GM21360 (cell line): ENCODE measurements around the gene ANKLE1.

ENCODE experiments used
- ATAC-seq: cut with Tn5 transposase; IDR thresholded peaks from one replicate; pipeline ENCODE4 v1.9.1; 2021; ENCODE audit warnings: mild to moderate bottlenecking, moderate library complexity; ENCODE audit not compliant: unreplicated experiment

Gene ANKLE1

DNA sequence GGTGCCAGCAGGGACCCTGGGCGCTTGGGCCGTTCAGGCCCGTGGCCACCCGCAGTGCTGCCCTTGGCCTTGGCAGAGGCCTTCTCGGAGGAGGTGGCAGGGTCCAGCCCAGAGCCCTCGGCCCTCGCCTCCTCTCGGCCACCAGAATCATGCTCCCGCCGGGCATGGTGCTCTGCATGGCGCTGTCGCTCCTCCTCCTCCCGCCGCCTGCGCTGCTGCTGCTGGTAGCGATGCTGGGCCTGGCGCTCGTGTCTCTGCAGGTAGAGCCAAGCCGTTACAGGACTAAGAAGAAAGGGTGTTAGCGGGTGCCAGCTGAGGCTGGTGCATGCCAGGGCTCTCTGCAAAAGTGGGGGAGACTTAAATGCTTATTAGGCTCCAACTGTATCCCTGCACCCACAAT is 43.4 kb downstream of the ANKLE1 start:
- ATAC-seq, result no peak

- ATAC-seq, result no peak
Measured at GRCh38 chr19:17325881-17326594, 44.3 kb downstream of the ANKLE1 start.

DNA sequence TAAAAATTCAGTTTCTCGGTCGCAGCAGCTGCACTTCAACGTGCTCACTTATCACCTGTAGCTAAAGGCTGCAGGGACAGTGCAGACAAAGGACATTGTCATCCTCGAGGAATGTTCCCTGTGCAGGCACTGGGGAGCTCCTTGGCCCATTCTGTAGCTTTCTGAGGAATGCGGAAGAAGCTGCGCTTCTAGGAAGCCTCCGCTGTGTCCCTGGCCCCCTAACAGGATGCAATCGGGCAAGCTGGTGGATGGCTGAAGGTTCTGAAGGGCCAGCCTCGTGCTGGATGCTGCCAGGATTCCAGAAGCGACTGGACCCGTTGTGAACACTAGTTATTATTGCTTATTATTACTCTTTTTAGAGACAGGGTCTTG is 44.9 kb downstream of the ANKLE1 start:
- no peak for ATAC-seq

DNA sequence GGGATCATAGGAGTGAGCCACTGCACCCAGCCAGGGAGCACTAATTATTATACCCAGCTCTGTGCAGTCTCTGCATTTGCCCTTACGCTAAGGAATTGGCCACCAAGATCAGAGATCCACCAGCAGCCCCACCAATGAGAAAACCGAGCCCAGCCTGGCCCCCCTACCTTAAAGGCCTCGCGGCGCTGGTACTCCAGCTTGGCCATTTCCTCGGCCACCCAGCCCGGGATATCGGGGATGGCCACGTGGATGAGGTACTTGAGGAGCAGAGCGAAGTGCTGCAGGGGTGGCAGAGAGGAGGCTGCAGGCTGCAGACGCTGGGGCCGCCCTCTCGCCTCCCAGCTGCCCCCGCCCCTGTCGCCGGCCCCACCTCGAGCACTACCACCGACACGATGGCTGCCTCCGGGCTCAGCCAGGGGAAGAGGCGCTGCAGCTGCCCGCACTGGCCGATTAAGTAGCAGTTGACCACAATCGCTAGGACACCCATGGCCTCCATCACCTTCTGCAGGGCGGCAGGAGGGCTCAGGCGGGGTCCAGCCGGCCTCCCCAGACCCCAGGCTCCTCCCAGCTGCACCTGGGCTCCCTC is 45.5 kb downstream of the ANKLE1 start:
- ATAC-seq, result no peak

GRCh38 chr19:17327654-17328516 is 46.2 kb downstream of the ANKLE1 start:
- ATAC-seq, result no peak

DNA sequence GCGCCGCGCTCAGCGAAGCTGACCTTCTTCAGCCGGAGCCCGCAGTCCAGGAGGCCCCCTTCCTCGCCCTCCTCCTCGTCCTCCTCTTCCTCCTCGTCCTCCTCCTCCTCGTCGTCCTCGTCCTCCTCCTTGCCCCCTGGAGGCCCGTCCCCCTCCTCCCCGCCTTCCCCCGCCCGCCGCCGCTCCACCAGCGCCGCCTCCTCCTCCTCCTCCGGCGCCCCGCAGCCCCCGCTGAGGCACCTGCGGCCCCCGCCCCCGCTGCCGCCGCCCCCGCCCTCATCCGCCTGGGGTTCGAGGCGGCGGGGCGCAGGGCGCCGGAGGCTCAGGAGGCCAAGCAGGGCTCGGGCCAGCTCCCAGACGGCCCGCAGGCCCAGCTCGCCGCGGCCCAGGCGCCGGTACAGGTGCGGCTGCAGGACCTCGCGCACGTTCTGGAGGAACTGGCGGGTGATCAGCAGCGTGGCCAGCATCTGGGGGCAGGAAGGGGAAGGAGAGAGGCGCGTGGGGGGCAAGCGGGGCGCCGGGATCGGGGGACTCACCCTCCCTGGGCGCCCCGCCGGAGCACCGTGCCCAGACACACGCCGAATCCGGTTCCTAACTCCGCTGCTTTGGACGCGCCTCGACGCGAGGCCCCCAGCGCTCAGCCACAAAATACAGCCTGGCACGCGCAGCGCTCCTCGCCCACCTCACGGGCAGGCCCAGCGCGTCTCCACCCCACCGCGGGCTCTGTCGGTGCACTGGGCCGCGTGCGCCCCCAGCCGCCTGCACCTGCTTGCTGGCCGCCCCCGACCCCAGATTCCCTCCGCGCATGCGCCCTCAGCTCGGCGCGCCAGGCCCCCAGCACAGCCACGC is 47.0 kb downstream of the ANKLE1 start:
- ATAC-seq, result no peak

DNA sequence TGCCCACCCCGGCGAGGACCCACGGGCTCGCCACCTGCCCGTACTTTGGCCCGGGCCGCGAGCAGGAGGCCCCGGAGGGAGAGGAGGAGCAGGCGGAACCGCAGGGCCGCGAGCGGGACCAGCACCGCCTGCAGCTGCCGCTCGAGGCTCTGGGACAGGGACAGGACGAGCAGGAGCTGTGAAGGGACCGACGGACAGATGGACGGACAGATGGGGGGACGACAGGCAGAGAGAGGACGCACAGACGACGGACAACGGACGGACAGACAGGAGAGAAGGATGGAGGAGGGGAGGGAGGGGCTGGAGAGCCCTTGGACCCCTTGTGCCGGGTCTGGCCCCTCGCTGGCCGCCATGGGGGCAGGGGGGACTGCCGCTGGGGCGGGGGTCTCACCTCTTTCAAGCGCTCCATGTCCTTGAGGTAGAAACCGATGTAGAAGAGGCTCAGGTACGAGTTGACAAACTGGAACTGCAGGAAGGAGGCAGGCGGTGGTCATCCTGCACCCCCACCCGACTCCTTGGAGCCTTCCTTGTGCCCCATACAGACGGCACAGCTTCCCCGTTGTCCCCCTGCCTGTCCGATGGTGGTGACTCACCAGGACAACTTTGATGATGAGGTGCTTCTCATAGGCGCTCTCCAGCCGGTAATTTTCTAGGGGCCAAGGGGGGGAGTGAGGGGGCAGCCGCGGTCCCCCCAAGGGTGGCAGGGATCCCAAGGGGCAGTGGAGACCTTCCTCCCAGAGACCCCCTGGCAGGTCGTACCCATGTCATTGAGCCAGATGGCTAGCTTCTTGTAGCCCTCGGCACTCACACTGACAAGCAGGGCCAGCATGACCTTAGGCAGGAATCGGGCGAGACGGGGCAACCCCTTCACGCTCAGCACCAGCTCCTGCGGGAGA is 47.9 kb downstream of the ANKLE1 start:
- ATAC-seq, result no peak

DNA sequence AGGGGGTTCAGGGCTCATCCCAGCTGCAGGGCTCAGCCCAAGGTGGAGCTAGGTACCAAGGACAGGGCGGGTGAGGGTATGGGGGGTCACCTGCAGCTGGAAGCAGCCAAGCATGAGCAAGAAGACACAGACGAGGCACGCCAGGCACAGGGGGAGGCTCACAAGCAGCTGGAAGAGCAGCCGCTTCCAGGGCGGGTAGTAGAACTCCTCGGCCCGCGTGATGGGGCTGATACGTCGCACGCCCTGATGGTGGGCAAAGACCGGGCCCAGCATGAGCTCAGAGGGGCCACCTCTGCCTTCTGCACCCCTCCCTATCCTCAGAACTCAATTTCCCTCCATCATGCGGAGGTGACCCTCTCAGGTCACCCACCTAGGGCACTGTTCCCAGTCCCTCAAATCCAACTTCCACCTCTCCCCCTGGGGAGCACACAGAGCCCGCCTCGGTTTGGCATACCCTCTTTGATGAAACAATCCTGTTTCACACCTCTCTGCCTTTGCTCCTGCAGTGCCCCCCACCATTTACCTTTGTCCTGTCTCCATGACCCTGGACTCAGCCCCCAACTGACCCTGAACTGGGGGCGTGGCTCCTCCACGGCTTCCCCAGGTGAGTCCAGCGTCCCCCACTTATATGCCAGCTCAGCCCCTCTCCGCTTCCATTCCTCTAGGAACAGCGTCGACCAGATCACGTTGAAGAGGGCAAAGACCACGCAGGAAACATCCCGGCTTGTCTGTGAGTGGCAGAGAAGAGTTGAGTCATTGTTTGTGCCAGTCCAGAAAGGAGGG is 48.8 kb downstream of the ANKLE1 start:
- no peak for ATAC-seq

- ATAC-seq, result no peak
Measured at GRCh38 chr19:17331045-17331558, 49.4 kb downstream of the ANKLE1 start.

GRCh38 chr19:17332360-17332676 is 50.6 kb downstream of the ANKLE1 start:
- no peak for ATAC-seq

DNA sequence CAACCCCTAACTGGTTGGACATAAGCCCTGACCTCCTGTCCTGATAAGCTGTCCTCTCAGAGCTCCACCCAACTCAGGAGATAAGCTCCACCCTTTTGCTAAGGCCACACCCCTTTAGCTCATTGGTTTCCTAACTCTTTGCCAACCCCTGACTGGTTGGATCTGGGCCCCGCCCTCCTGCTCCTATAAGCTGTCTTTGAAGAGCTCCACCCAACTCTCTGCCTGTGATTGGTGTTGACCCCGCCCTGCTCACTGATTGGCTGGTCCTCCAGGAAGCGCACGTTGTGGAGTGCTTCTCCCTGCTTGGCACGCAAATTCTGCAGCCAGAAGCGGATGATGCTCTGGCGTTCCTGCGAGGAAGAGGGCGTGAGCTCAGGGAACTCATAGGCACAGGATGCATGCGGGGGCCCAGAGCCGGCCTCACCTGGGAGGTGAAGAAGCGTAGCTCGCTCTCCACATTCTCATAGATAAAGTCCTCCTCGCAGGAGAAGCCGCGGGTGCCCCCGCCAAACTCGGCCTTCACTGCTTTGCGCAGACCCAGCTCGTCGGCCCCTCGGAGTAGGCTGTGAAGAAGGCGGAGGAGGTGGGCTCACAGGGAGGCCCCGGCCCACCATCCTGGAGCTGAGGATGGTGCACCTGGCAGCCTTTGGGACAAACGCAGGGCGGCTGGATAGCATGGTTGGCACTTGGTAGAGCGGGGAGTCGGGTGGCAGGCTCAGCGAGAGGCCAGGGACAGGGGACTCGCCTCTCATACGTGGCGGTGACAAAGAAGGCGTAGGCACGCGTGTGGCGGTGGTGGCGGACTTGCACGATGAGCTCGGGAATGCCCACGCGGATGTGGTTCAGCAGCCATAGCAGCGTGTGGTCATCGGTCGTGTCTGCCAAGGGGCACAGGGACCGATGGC is 51.2 kb downstream of the ANKLE1 start:
- no peak for ATAC-seq

- no peak for ATAC-seq
Measured at GRCh38 chr19:17333611-17334413, 52.1 kb downstream of the ANKLE1 start.

DNA sequence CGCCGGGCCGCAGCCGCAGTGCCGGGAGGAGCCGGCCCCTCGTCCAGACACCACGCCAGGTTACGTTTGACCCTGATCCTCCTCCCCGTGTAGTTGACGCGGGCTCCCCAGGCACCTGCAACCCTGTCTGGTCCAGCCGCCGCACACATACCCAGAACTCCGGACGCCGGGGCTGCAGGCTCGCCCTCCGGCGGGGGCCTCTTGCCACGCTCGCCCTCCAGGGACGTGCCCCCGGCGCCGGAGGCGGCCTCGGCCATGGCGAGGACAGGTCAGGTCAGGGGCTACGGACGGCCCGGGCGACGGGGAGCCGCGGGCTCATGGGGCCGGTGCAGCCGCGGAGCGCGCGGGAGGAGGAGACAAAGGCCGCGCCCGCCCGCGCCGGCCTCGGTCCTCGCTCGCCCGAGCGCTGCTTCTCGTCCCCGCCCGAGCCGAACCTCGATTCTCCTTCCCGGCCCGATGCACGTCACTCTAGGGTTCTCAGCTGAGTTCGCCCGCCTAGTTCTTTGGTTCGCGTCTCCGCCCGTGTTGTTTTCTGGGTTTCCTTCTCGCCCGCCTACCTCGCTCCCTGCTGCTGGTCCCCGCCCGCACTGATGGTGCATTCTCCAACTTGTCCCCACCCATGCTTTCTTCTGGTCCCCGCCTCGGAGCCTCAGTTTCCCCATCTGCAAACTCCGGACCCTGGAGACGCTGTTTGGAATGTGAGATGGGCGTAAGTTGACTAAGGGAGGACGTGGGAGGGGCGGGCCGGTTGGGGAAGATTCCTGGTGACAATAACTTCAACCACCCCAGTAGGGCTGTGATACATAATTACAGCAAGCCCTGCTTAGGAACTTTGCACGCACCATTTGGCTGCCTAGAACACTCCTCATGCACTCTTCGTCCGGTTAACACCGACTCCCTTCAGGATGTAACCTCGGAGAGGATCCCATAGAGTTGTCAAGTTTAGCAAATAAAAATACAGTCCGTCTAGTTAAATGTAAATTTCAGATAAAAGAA is 53.0 kb downstream of the ANKLE1 start, which contains the start of gene ANO8:
Gene ANO8 (minus strand): TSS at position 442 of the 996 bp plus-strand sequence. CDS start 185 bp downstream, at position 257.
- no peak for ATAC-seq

- ATAC-seq, result no peak
Measured at GRCh38 chr19:17335575-17335974, 53.9 kb downstream of the ANKLE1 start.
